GM12878 (cell line): ENCODE data around the gene NFATC3. TPM values are rescaled to one million over a fixed set of nuclear protein-coding genes. Genes with fewer than 3 reads are reported as not detected.

Experiments
- ATAC-seq: fragments of 200-7000 bp; cut with Tn5 transposase; 3 replicates; pipeline ENCODE4 v1.9.1; 2020; ENCODE audit warnings: mild to moderate bottlenecking, moderate library complexity
- BruUV-seq: library from RNA; stranded (reverse); fragments of 400-500 nt; replicated peaks from 2 replicates; lab custom pipeline; 2021; lab: Mats Ljungman, UMichigan
- CTCF ChIA-PET: fragments of 300-600 bp; sonication (Branson Sonifier 250); formaldehyde crosslinking; extraction: SDS; loops from one replicate; lab custom pipeline; 2021; ENCODE audit warnings: inconsistent platforms; lab: Yijun Ruan, JAX
- POLR2A ChIA-PET: fragments of 350-600 bp; formaldehyde crosslinking; extraction: SDS; loops from one replicate; lab custom pipeline; 2021; ENCODE audit warnings: inconsistent platforms; lab: Charles Lee
- RAD21 ChIA-PET: fragments of 300-600 bp; sonication (Branson Sonifier 250); formaldehyde crosslinking; loops from one replicate; lab custom pipeline; 2023; ENCODE audit warnings: antibody characterized with exemption; ENCODE audit not compliant: unreplicated experiment; lab: Charles Lee
- SMC1A ChIA-PET: fragments of 300-600 bp; sonication (Branson Sonifier 250); formaldehyde crosslinking; loops from one replicate; lab custom pipeline; 2023; ENCODE audit not compliant: unreplicated experiment, uncharacterized antibody; lab: Charles Lee
- DNase-seq: peaks from one replicate; pipeline ENCODE4 v3.0.0-alpha.2; 2011; ENCODE audit warnings: low read depth, low spot score
- FAIRE-seq: peaks from 3 replicates; lab custom pipeline; 2011; peaks lifted over from hg19 to GRCh38; lab: Jason Lieb, UNC
- H2AFZ ChIP-seq: 2 replicates; pipeline ENCODE4 v1.6.0; 2011; ENCODE audit warnings: low read depth, low read length, control low read depth; ENCODE audit not compliant: control insufficient read depth
- H3K27ac ChIP-seq: 2 replicates; pipeline ENCODE4 v1.5.1; 2011; ENCODE audit warnings: control low read depth; ENCODE audit not compliant: control insufficient read depth, insufficient read depth
- H3K27me3 ChIP-seq, 2 experiments: replicated peaks in 1 of 2; 2 replicates each; pipeline versions ENCODE4 v1.6.0 to v1.6.1; 2011; ENCODE audit warnings: low read length in 1 of 2; ENCODE audit not compliant: control insufficient read depth in 2 of 2, insufficient read depth in 2 of 2
- H3K36me3 ChIP-seq, 2 experiments: 2 replicates each; pipeline ENCODE4 v1.5.1; 2011; ENCODE audit warnings: low read length in 1 of 2; ENCODE audit not compliant: control insufficient read depth in 2 of 2, insufficient read depth in 2 of 2
- H3K4me1 ChIP-seq: 2 replicates; pipeline ENCODE4 v1.6.1; 2011; ENCODE audit warnings: mild to moderate bottlenecking, low read length, moderate library complexity, mixed read lengths; ENCODE audit not compliant: control insufficient read depth, insufficient read depth
- H3K4me2 ChIP-seq: 2 replicates; pipeline ENCODE4 v1.6.0; 2011; ENCODE audit warnings: control low read depth; ENCODE audit not compliant: control insufficient read depth, insufficient read depth
- H3K4me3 ChIP-seq: fragments of 200-600 bp; sonication (generic); 2 replicates; pipeline ENCODE4 v1.5.1; 2016
- H3K79me2 ChIP-seq: 2 replicates; pipeline ENCODE4 v1.6.0; 2011; ENCODE audit warnings: low read length; ENCODE audit not compliant: control insufficient read depth, insufficient read depth
- H3K9ac ChIP-seq: 2 replicates; pipeline ENCODE4 v1.8.0; 2011; ENCODE audit warnings: low read length, control low read depth, mixed read lengths; ENCODE audit not compliant: control insufficient read depth, insufficient read depth
- H3K9me3 ChIP-seq: replicated peaks from 3 replicates; pipeline ENCODE4 v1.5.1; 2011; ENCODE audit warnings: mild to moderate bottlenecking, low read length; ENCODE audit not compliant: control insufficient read depth, insufficient read depth
- H4K20me1 ChIP-seq: 2 replicates; pipeline ENCODE4 v1.6.0; 2011; ENCODE audit not compliant: control insufficient read depth, insufficient read depth
- MEF2B ChIP-seq: fragments of 450-650 bp; IDR thresholded peaks from 2 replicates; pipeline ENCODE4 v1.6.1; 2018; ENCODE audit warnings: mild to moderate bottlenecking, moderate library complexity; ENCODE audit not compliant: partially characterized antibody, poor library complexity, severe bottlenecking
- SMARCA5 ChIP-seq: fragments of 450-650 bp; IDR thresholded peaks from 2 replicates; pipeline ENCODE4 v1.6.1; 2017; ENCODE audit warnings: mild to moderate bottlenecking
- SMC3 ChIP-seq: IDR thresholded peaks from 2 replicates; pipeline ENCODE4 v1.6.1; 2011; ENCODE audit warnings: low read length, improper control_type of control experiment, borderline replicate concordance
- STAT1 ChIP-seq: fragments of 450-650 bp; conservative IDR thresholded peaks from 2 replicates; pipeline ENCODE4 v1.6.1; 2014; ENCODE audit warnings: antibody characterized with exemption, mild to moderate bottlenecking
- ZNF207 ChIP-seq: fragments of 450-650 bp; IDR thresholded peaks from 2 replicates; pipeline ENCODE4 v1.6.1; 2014; ENCODE audit warnings: antibody characterized with exemption, mild to moderate bottlenecking, borderline replicate concordance
- WGBS: methylation state at CpG from one replicate; pipeline ENCODE4 v1.1.6; 2016; ENCODE audit warnings: low lambda C conversion rate; ENCODE audit not compliant: insufficient replicate concordance, insufficient coverage; ENCODE audit errors: missing lambda C conversion rate; 5-methylcytosine and 5-hydroxymethylcytosine counted together
- in situ Hi-C: fragments of 300-500 bp; cut with MboI; formaldehyde crosslinking; loops from 9 replicates; pipeline ENCODE4 v1.14.3; 2018; ENCODE audit warnings: mixed read lengths
- intact Hi-C: fragments of 100-400 bp; cut with micrococcal nuclease; formaldehyde crosslinking; loops from one replicate; pipeline ENCODE4 v1.14.2; 2022; ENCODE audit not compliant: unreplicated experiment
- polyA plus RNA-seq, 11 experiments: library from polyadenylated mRNA; depleted of rRNA in 4 of 11; unstranded in 6 of 11; stranded (reverse) in 5 of 11; fragments of >200 nt; fragmentation: Nextera tagmentation in 4 of 11; fragmentation: Illumina TruSeq in 1 of 11; extraction: Ambion mirVana in 4 of 11; extraction: Trizol in 1 of 11; gene quantifications; 1 replicate in 1 of 11; 2 replicates in 10 of 11; pipeline versions ENCODE4 v1.2.1 to v1.2.3, GENCODE V29; 2011 to 2016; ENCODE audit warnings: inconsistent platforms in 2 of 11, missing spikeins in 2 of 11, low read depth in 1 of 11
- total RNA-seq, 4 experiments: library from RNA; depleted of rRNA in 3 of 4; stranded (reverse); fragments of >200 nt in 3 of 4; fragmentation: Illumina TruSeq in 1 of 4; extraction: Trizol in 1 of 4; gene quantifications; 2 replicates each; pipeline versions ENCODE4 v1.2.1 to v1.2.3, GENCODE V29; 2013 to 2021
- TF ChIP-seq, protein P1 (sequence below): fragments of 450-650 bp; IDR thresholded peaks from 2 replicates; pipeline ENCODE4 v1.6.1; 2018; ENCODE audit warnings: borderline replicate concordance, mild to moderate bottlenecking; ENCODE audit not compliant: partially characterized antibody
- TF ChIP-seq, protein P2 (sequence below): fragments of 450-650 bp; IDR thresholded peaks from 2 replicates; pipeline ENCODE4 v1.6.1; 2017; ENCODE audit warnings: borderline replicate concordance
- TF ChIP-seq, protein P3 (sequence below): fragments of 450-650 bp; formaldehyde crosslinking; IDR thresholded peaks from 2 replicates; pipeline ENCODE4 v1.4.0; 2020; ENCODE audit warnings: mild to moderate bottlenecking, moderate library complexity
- TF ChIP-seq, protein P4 (sequence below): fragments of 450-650 bp; IDR thresholded peaks from 2 replicates; pipeline ENCODE4 v1.6.1; 2017; ENCODE audit warnings: low read depth, mild to moderate bottlenecking, moderate library complexity

Gene NFATC3
- total and polyA plus RNA-seq, 10 of the 15 experiments (the other 5 are each of a cell fraction or from before 2014, with no cell fraction given): 4.2 to 37.6 (median 24.9) TPM

DNA sequence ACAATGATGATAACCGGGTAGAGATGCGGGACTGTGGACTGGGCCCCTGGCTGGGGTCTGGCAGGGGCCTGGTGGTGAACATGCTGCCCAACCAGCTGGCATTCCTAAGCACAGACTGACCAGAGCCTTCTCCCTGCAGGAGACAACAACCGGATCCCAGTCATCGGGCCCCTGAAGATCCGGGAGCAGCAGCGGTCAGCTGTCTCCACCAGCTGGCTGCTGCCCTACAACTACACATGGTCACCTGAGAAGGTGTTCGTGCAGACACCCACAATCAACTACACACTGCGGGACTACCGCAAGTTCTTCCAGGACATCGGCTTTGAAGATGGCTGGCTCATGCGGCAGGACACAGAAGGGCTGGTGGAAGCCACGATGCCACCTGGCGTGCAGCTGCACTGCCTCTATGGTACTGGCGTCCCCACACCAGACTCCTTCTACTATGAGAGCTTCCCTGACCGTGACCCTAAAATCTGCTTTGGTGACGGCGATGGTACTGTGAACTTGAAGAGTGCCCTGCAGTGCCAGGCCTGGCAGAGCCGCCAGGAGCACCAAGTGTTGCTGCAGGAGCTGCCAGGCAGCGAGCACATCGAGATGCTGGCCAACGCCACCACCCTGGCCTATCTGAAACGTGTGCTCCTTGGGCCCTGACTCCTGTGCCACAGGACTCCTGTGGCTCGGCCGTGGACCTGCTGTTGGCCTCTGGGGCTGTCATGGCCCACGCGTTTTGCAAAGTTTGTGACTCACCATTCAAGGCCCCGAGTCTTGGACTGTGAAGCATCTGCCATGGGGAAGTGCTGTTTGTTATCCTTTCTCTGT is 174.0 kb downstream of the NFATC3 start (continued):
- TF ChIP-seq, protein P1, sequence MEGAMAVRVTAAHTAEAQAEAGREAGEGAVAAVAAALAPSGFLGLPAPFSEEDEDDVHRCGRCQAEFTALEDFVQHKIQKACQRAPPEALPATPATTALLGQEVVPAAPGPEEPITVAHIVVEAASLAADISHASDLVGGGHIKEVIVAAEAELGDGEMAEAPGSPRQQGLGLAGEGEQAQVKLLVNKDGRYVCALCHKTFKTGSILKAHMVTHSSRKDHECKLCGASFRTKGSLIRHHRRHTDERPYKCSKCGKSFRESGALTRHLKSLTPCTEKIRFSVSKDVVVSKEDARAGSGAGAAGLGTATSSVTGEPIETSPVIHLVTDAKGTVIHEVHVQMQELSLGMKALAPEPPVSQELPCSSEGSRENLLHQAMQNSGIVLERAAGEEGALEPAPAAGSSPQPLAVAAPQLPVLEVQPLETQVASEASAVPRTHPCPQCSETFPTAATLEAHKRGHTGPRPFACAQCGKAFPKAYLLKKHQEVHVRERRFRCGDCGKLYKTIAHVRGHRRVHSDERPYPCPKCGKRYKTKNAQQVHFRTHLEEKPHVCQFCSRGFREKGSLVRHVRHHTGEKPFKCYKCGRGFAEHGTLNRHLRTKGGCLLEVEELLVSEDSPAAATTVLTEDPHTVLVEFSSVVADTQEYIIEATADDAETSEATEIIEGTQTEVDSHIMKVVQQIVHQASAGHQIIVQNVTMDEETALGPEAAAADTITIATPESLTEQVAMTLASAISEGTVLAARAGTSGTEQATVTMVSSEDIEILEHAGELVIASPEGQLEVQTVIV: no peak
- TF ChIP-seq, protein P2, sequence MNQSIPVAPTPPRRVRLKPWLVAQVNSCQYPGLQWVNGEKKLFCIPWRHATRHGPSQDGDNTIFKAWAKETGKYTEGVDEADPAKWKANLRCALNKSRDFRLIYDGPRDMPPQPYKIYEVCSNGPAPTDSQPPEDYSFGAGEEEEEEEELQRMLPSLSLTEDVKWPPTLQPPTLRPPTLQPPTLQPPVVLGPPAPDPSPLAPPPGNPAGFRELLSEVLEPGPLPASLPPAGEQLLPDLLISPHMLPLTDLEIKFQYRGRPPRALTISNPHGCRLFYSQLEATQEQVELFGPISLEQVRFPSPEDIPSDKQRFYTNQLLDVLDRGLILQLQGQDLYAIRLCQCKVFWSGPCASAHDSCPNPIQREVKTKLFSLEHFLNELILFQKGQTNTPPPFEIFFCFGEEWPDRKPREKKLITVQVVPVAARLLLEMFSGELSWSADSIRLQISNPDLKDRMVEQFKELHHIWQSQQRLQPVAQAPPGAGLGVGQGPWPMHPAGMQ: no peak

DNA sequence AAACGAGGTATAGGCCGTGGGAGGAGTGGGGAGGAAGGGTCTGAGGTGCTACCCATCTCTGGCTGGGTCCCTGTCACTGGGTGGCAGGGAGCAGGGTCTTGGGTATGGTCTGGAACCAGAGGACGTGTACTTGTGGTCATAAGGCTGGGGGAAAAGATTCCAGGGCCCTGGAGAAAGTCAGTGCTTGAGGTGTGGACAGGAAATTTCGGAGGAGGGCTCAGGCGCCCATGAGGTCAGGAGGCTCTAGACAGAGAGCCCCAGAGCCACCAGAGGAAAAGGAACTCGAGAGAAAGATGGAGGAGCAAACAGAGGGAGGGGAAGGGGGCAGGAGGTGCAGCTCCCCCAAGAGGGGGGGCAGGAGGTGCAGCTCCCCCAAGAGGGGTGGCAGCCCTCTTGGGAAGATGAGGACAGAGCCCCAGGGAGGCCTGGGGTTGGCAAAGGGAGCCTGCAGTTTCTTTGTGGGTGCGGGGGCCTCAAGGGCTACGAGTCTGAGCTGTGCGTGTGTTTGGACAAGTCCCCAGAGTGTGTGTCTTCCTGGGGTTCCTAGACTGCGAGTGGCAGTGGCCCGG is 178.5 kb downstream of the NFATC3 start:
- SMC1A ChIA-PET: interaction anchor here (0.8 to 18.5 kb wide), 18 partner anchors 15 to 206 kb away, joined by 3 to 253 read pairs (median 4); partner anchors contain the start of genes PRMT7 and SLC7A6OS
- ATAC-seq: peak; percentile 6; the same call in 2 of the 3 replicates
- H3K27me3 ChIP-seq: no peaks in the 10 kb centered on the region
- peak overlapping the region; percentile 87 for H3K9ac ChIP-seq
- no peak for FAIRE-seq
- no peaks in the 10 kb centered on the region for H3K9me3 ChIP-seq
- in situ Hi-C loops (no loop called here), intact Hi-C loops (loop anchor here (1.0 to 5.0 kb wide), 3 partner anchors 26 to 249 kb away; partner anchors contain the start of genes PRMT7 and SLC7A6OS)
- H2AFZ ChIP-seq: peak overlapping the region; percentile 94
- peak overlapping the region; percentile 52 for H3K4me2 ChIP-seq
- peak overlapping the region; percentile 87 for H3K4me3 ChIP-seq
- no TSS peak for BruUV-seq
- no peaks in the 10 kb centered on the region for H4K20me1 ChIP-seq
- peaks cover 15% of the 10 kb centered on the region for H3K4me1 ChIP-seq
- WGBS: 31% methylated on average over 11 of the region's 11 CpGs
- no peak for DNase-seq
- peak overlapping the region; percentile 85 for H3K27ac ChIP-seq
- peaks cover 5 to 6% of the 10 kb centered on the region in 2 experiments; a peak in 2 of 4 replicates for H3K36me3 ChIP-seq
- RAD21 ChIA-PET: interaction anchor here (0.7 to 10.2 kb wide), 18 partner anchors 9 to 153 kb away, joined by 3 to 399 read pairs (median 4); partner anchors contain the start of genes PRMT7 and SLC7A6OS
- CTCF ChIA-PET: interaction anchor here (0.7 to 9.0 kb wide), 25 partner anchors 8 to 272 kb away, joined by 3 to 747 read pairs (median 8); partner anchors contain the start of genes PLA2G15, PRMT7 and SLC7A6OS
- POLR2A ChIA-PET: interaction anchor here (0.5 to 4.7 kb wide), 15 partner anchors 9 to 404 kb away, joined by 3 to 58 read pairs (median 6); partner anchors contain the start of genes PRMT7 and SLC7A6OS
- peaks cover 52% of the 10 kb centered on the region for H3K79me2 ChIP-seq
- TF ChIP-seq, protein P3, sequence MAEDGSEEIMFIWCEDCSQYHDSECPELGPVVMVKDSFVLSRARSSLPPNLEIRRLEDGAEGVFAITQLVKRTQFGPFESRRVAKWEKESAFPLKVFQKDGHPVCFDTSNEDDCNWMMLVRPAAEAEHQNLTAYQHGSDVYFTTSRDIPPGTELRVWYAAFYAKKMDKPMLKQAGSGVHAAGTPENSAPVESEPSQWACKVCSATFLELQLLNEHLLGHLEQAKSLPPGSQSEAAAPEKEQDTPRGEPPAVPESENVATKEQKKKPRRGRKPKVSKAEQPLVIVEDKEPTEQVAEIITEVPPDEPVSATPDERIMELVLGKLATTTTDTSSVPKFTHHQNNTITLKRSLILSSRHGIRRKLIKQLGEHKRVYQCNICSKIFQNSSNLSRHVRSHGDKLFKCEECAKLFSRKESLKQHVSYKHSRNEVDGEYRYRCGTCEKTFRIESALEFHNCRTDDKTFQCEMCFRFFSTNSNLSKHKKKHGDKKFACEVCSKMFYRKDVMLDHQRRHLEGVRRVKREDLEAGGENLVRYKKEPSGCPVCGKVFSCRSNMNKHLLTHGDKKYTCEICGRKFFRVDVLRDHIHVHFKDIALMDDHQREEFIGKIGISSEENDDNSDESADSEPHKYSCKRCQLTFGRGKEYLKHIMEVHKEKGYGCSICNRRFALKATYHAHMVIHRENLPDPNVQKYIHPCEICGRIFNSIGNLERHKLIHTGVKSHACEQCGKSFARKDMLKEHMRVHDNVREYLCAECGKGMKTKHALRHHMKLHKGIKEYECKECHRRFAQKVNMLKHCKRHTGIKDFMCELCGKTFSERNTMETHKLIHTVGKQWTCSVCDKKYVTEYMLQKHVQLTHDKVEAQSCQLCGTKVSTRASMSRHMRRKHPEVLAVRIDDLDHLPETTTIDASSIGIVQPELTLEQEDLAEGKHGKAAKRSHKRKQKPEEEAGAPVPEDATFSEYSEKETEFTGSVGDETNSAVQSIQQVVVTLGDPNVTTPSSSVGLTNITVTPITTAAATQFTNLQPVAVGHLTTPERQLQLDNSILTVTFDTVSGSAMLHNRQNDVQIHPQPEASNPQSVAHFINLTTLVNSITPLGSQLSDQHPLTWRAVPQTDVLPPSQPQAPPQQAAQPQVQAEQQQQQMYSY (CRISPR knock-in tag): no peak
- TF ChIP-seq STAT1 (no peak), ZNF207 (no peak), MEF2B (no peak), SMARCA5 (no peak), SMC3 (no peak)
- TF ChIP-seq, protein P4, sequence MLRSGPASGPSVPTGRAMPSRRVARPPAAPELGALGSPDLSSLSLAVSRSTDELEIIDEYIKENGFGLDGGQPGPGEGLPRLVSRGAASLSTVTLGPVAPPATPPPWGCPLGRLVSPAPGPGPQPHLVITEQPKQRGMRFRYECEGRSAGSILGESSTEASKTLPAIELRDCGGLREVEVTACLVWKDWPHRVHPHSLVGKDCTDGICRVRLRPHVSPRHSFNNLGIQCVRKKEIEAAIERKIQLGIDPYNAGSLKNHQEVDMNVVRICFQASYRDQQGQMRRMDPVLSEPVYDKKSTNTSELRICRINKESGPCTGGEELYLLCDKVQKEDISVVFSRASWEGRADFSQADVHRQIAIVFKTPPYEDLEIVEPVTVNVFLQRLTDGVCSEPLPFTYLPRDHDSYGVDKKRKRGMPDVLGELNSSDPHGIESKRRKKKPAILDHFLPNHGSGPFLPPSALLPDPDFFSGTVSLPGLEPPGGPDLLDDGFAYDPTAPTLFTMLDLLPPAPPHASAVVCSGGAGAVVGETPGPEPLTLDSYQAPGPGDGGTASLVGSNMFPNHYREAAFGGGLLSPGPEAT: peak; percentile 13; the same call in 1 of the 2 replicates
